HEK293 (cell line): Measurements from ENCODE around the gene PAX1.

Experiments
- CTCF ChIA-PET: fragments of 350-600 bp; formaldehyde crosslinking; extraction: SDS; loops from one replicate; lab custom pipeline; 2021; ENCODE audit warnings: antibody characterized with exemption; lab: Yijun Ruan, JAX
- POLR2A ChIA-PET: fragments of 300-600 bp; formaldehyde crosslinking; extraction: SDS; loops from one replicate; lab custom pipeline; 2020; ENCODE audit warnings: antibody characterized with exemption, inconsistent platforms; lab: Yijun Ruan, JAX
- H3K27ac ChIP-seq: fragments of 200-500 bp; sonication (Bioruptor generic); 2 replicates; pipeline ENCODE4 v1.5.1; 2014; ENCODE audit warnings: low read depth, low read length, control low read depth, inconsistent platforms; ENCODE audit errors: extremely low read depth
- H3K36me3 ChIP-seq, 2 experiments: fragments of 200-500 bp in 1 of 2; sonication (Bioruptor generic) in 1 of 2; 1 replicate in 1 of 2; 2 replicates in 1 of 2; pipeline ENCODE4 v1.5.1; 2014 to 2017; ENCODE audit warnings: inconsistent platforms in 2 of 2, low read length in 2 of 2; ENCODE audit not compliant: control insufficient read depth in 2 of 2, insufficient read depth in 1 of 2
- H3K4me1 ChIP-seq: fragments of 200-500 bp; sonication (Bioruptor generic); 2 replicates; pipeline ENCODE4 v1.5.1; 2014; ENCODE audit warnings: mild to moderate bottlenecking, low read length, inconsistent platforms; ENCODE audit not compliant: control insufficient read depth, insufficient read depth
- H3K4me3 ChIP-seq: 2 replicates; pipeline ENCODE4 v1.5.1; 2011; ENCODE audit warnings: low read depth, mild to moderate bottlenecking, control low read depth, low read length, moderate library complexity
- H3K9me3 ChIP-seq: fragments of 200-500 bp; sonication (Bioruptor generic); 2 replicates; pipeline ENCODE4 v1.5.1; 2014; ENCODE audit warnings: low read depth, low read length, inconsistent platforms; ENCODE audit not compliant: control insufficient read depth, insufficient read depth
- BCL6B ChIP-seq: fragments of 450-650 bp; formaldehyde crosslinking; IDR thresholded peaks from 2 replicates; pipeline ENCODE4 v1.5.1; 2017; ENCODE audit warnings: missing biosample characterization, missing genetic modification characterization
- KLF8 ChIP-seq: fragments of 450-650 bp; formaldehyde crosslinking; IDR thresholded peaks from 2 replicates; pipeline ENCODE4 v1.5.1; 2016; ENCODE audit warnings: missing biosample characterization, missing genetic modification characterization
- OSR2 ChIP-seq: fragments of 450-650 bp; formaldehyde crosslinking; IDR thresholded peaks from 2 replicates; pipeline ENCODE4 v1.5.1; 2016; ENCODE audit warnings: missing biosample characterization, missing genetic modification characterization
- SETDB1 ChIP-seq: IDR thresholded peaks from one replicate; pipeline ENCODE4 v1.6.1; 2017; ENCODE audit warnings: mild to moderate bottlenecking, low read length, moderate library complexity, mixed read lengths; ENCODE audit not compliant: insufficient read length
- SP3 ChIP-seq: fragments of 450-650 bp; formaldehyde crosslinking; IDR thresholded peaks from 2 replicates; pipeline ENCODE4 v1.5.1; 2016; ENCODE audit warnings: missing biosample characterization, missing genetic modification characterization
- TRIM28 ChIP-seq: IDR thresholded peaks from 2 replicates; pipeline ENCODE4 v1.6.1; 2011; ENCODE audit warnings: low read length, control low read depth, borderline replicate concordance
- ZEB2 ChIP-seq: fragments of 450-650 bp; formaldehyde crosslinking; IDR thresholded peaks from 2 replicates; pipeline ENCODE4 v1.5.1; 2016; ENCODE audit warnings: missing biosample characterization, missing genetic modification characterization
- ZFP3 ChIP-seq: fragments of 450-650 bp; formaldehyde crosslinking; IDR thresholded peaks from 2 replicates; pipeline ENCODE4 v1.5.1; 2016; ENCODE audit warnings: low read depth, missing biosample characterization, missing genetic modification characterization
- ZNF132 ChIP-seq: fragments of 450-650 bp; formaldehyde crosslinking; IDR thresholded peaks from 2 replicates; pipeline ENCODE4 v1.5.1; 2017; ENCODE audit warnings: missing biosample characterization, missing genetic modification characterization, borderline replicate concordance
- ZNF140 ChIP-seq: fragments of 450-650 bp; formaldehyde crosslinking; IDR thresholded peaks from 2 replicates; pipeline ENCODE4 v1.5.1; 2016; ENCODE audit warnings: missing biosample characterization, missing genetic modification characterization
- ZNF157 ChIP-seq: fragments of 450-650 bp; formaldehyde crosslinking; IDR thresholded peaks from 2 replicates; pipeline ENCODE4 v1.5.1; 2016; ENCODE audit warnings: missing biosample characterization, missing genetic modification characterization
- ZNF274 ChIP-seq, 2 experiments: fragments of 200-500 bp in 1 of 2; fragments of 450-650 bp in 1 of 2; sonication (Bioruptor generic) in 1 of 2; formaldehyde crosslinking in 1 of 2; IDR thresholded peaks; 2 replicates each; pipeline versions ENCODE4 v1.5.1 to v1.6.1; 2014 to 2016; ENCODE audit warnings: borderline replicate concordance in 1 of 2, inconsistent platforms in 1 of 2, low read length in 1 of 2, missing biosample characterization in 1 of 2, missing genetic modification characterization in 1 of 2
- ZNF404 ChIP-seq: fragments of 450-650 bp; formaldehyde crosslinking; IDR thresholded peaks from 2 replicates; pipeline ENCODE4 v1.5.1; 2017; ENCODE audit warnings: missing biosample characterization, missing genetic modification characterization
- ZNF501 ChIP-seq: fragments of 450-650 bp; formaldehyde crosslinking; IDR thresholded peaks from 2 replicates; pipeline ENCODE4 v1.5.1; 2016; ENCODE audit warnings: missing biosample characterization, missing genetic modification characterization
- ZNF521 ChIP-seq: fragments of 450-650 bp; formaldehyde crosslinking; IDR thresholded peaks from 2 replicates; pipeline ENCODE4 v1.5.1; 2017; ENCODE audit warnings: missing biosample characterization, mild to moderate bottlenecking, missing genetic modification characterization
- ZNF529 ChIP-seq: fragments of 450-650 bp; formaldehyde crosslinking; IDR thresholded peaks from 2 replicates; pipeline ENCODE4 v1.5.1; 2017; ENCODE audit warnings: missing genetic modification characterization, missing biosample characterization; ENCODE audit not compliant: insufficient replicate concordance
- ZNF610 ChIP-seq: fragments of 450-650 bp; formaldehyde crosslinking; IDR thresholded peaks from 2 replicates; pipeline ENCODE4 v1.5.1; 2016; ENCODE audit warnings: missing biosample characterization, missing genetic modification characterization, borderline replicate concordance
- ZNF623 ChIP-seq: fragments of 450-650 bp; formaldehyde crosslinking; IDR thresholded peaks from 2 replicates; pipeline ENCODE4 v1.5.1; 2016; ENCODE audit warnings: missing biosample characterization, missing genetic modification characterization
- ZNF654 ChIP-seq: fragments of 450-650 bp; formaldehyde crosslinking; IDR thresholded peaks from 2 replicates; pipeline ENCODE4 v1.5.1; 2016; ENCODE audit warnings: low read depth, missing biosample characterization, missing genetic modification characterization
- ZNF660 ChIP-seq: fragments of 450-650 bp; IDR thresholded peaks from 2 replicates; pipeline ENCODE4 v1.5.1; 2018; ENCODE audit warnings: missing biosample characterization, mild to moderate bottlenecking, missing genetic modification characterization
- ZNF701 ChIP-seq: fragments of 450-650 bp; formaldehyde crosslinking; IDR thresholded peaks from 2 replicates; pipeline ENCODE4 v1.5.1; 2016; ENCODE audit warnings: missing biosample characterization, missing genetic modification characterization
- ZNF707 ChIP-seq: fragments of 450-650 bp; formaldehyde crosslinking; IDR thresholded peaks from 2 replicates; pipeline ENCODE4 v1.5.1; 2016; ENCODE audit warnings: missing biosample characterization, missing genetic modification characterization
- ZNF768 ChIP-seq: fragments of 450-650 bp; formaldehyde crosslinking; IDR thresholded peaks from 2 replicates; pipeline ENCODE4 v1.5.1; 2018; ENCODE audit warnings: missing biosample characterization, mild to moderate bottlenecking, missing genetic modification characterization
- ZNF791 ChIP-seq: fragments of 450-650 bp; formaldehyde crosslinking; IDR thresholded peaks from 2 replicates; pipeline ENCODE4 v1.5.1; 2016; ENCODE audit warnings: missing biosample characterization, missing genetic modification characterization

PAX1 gene

GRCh38 chr20:21715193-21715881 lies 9.9 kb downstream of the PAX1 start:
- Histone ChIP-seq H3K9me3 (no peaks in the 10 kb centered on the region), H3K4me3 (no peak overlapping the region), H3K27ac (no peak overlapping the region), H3K36me3 (no peaks in the 10 kb centered on the region), H3K4me1 (no peaks in the 10 kb centered on the region)
- CTCF ChIA-PET = interaction anchor here (0.6 to 1.7 kb wide), 2 partner anchors 9 to 1726 kb away, joined by 3 to 7 read pairs; partner anchors contain the start of gene PAX1
- POLR2A ChIA-PET = no interaction called here
- no peak for TF ChIP-seq ZNF140 (tag by site-specific recombination)
- no peak for TF ChIP-seq ZNF501 (tag by site-specific recombination)
- no peak for TF ChIP-seq ZNF623 (tag by site-specific recombination)
- no peak for TF ChIP-seq ZNF660 (tag by site-specific recombination)
- TF ChIP-seq ZEB2 (tag by site-specific recombination) = no peak
- TF ChIP-seq ZNF132 (tag by site-specific recombination) = no peak
- TF ChIP-seq ZFP3 = no peak
- TF ChIP-seq ZNF707 = no peak
- TF ChIP-seq ZNF701 (tag by site-specific recombination) = no peak
- no peak for TF ChIP-seq ZNF274 (IDR thresholded peaks at IDR 0.05; ENCODE audit: low read length)
- TF ChIP-seq ZNF274 (tag by site-specific recombination; IDR thresholded peaks at IDR 0.05; ENCODE audit: borderline replicate concordance) = no peak
- no peak for TF ChIP-seq ZNF768 (tag by site-specific recombination)
- no peak for TF ChIP-seq BCL6B (tag by site-specific recombination)
- no peak for TF ChIP-seq OSR2 (tag by site-specific recombination)
- TF ChIP-seq TRIM28 = no peak
- TF ChIP-seq ZNF791 (tag by site-specific recombination) = no peak
- no peak for TF ChIP-seq ZNF610
- TF ChIP-seq KLF8 (tag by site-specific recombination) = no peak
- TF ChIP-seq ZNF521 = no peak

- Histone ChIP-seq H3K27ac (no peak overlapping the region), H3K4me3 (no peak overlapping the region), H3K4me1 (no peaks in the 10 kb centered on the region), H3K36me3 (no peaks in the 10 kb centered on the region), H3K9me3 (no peaks in the 10 kb centered on the region)
- TF ChIP-seq ZNF623 (tag by site-specific recombination) (no peak), SETDB1 (no peak), ZNF654 (tag by site-specific recombination) (peak; percentile 25; the same call in 1 of the 2 replicates), ZNF529 (no peak), SP3 (tag by site-specific recombination) (no peak), ZNF157 (no peak), ZNF404 (tag by site-specific recombination) (no peak)
- POLR2A ChIA-PET = interaction anchor here (0.6 to 0.7 kb wide), 2 partner anchors 23 to 1861 kb away, joined by 4 to 9 read pairs; no protein-coding TSS in a partner anchor
- CTCF ChIA-PET = interaction anchor here (0.5 to 2.6 kb wide), 40 partner anchors 9 to 671 kb away, joined by 3 to 21 read pairs (median 5); partner anchors contain the start of gene PAX1
Measured at GRCh38 chr20:21719592-21720214, 14.2 kb downstream of the PAX1 start.
